Endothelial cell (in vitro differentiated cells): ENCODE measurements around the gene CLCN4. TPM values are rescaled to one million over a fixed set of nuclear protein-coding genes. Genes with fewer than 3 reads are reported as not detected.

Source experiments
- DNase-seq: peaks from one replicate; pipeline ENCODE4 v3.0.0; 2021; ENCODE audit warnings: low spot score
- H3K27ac Mint-ChIP-seq: one replicate; pipeline ENCODE4 v1.8.0; 2021; ENCODE audit warnings: mixed read lengths, inconsistent platforms; ENCODE audit not compliant: unreplicated experiment
- H3K27me3 Mint-ChIP-seq: one replicate; pipeline ENCODE4 v1.8.0; 2021; ENCODE audit warnings: mild to moderate bottlenecking, moderate library complexity, mixed read lengths, inconsistent platforms; ENCODE audit not compliant: unreplicated experiment
- H3K36me3 Mint-ChIP-seq: one replicate; pipeline ENCODE4 v1.8.0; 2021; ENCODE audit warnings: mild to moderate bottlenecking, low read depth, mixed read lengths, inconsistent platforms; ENCODE audit not compliant: unreplicated experiment
- H3K4me1 Mint-ChIP-seq: one replicate; pipeline ENCODE4 v1.8.0; 2021; ENCODE audit warnings: mild to moderate bottlenecking, mixed read lengths, inconsistent platforms; ENCODE audit not compliant: unreplicated experiment
- H3K4me3 Mint-ChIP-seq: one replicate; pipeline ENCODE4 v1.8.0; 2021; ENCODE audit warnings: mild to moderate bottlenecking, mixed read lengths, inconsistent platforms; ENCODE audit not compliant: unreplicated experiment
- H3K9me3 Mint-ChIP-seq: one replicate; pipeline ENCODE4 v1.8.0; 2021; ENCODE audit warnings: mixed read lengths, inconsistent platforms; ENCODE audit not compliant: unreplicated experiment
- total RNA-seq: library from RNA; stranded (reverse); fragmentation: NEBNext Ultra II Directional; extraction: Animal tissue kit (Norgen Biotek cat#: 25700); gene quantifications from one replicate; pipeline ENCODE4 v1.2.1, GENCODE V29; 2021; ENCODE audit not compliant: unreplicated experiment
- TF ChIP-seq, protein P1 (sequence below): fragments of 200-600 bp; sonication (generic); IDR thresholded peaks from one replicate; pipeline ENCODE4 v1.5.0; 2021; ENCODE audit warnings: antibody characterized with exemption; ENCODE audit not compliant: unreplicated experiment

The CLCN4 gene
- total RNA-seq, 1 donor from 2014 or later, result 23.1 TPM

DNA sequence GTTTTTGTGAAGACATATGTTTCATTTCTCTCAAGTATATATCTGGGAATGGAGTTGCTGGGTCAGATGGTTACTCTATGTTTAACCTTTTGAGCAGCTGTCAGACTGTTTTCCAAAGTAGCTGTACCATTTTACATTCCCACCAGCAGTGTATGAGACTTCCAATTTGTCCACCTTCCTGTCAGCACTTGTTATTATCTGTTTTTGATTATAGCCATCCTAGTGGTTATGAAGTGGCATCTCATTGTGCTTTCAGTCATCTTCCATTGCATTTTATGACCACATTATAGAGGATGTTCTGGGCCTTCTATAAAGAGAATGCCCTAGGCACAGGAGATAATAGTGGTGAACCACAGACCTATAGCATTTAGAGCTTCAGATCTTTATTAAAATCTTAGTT, 39.2 kb downstream of the CLCN4 start:
- H3K9me3 Mint-ChIP-seq, result no peaks in the 10 kb centered on the region
- TF ChIP-seq, protein P1, sequence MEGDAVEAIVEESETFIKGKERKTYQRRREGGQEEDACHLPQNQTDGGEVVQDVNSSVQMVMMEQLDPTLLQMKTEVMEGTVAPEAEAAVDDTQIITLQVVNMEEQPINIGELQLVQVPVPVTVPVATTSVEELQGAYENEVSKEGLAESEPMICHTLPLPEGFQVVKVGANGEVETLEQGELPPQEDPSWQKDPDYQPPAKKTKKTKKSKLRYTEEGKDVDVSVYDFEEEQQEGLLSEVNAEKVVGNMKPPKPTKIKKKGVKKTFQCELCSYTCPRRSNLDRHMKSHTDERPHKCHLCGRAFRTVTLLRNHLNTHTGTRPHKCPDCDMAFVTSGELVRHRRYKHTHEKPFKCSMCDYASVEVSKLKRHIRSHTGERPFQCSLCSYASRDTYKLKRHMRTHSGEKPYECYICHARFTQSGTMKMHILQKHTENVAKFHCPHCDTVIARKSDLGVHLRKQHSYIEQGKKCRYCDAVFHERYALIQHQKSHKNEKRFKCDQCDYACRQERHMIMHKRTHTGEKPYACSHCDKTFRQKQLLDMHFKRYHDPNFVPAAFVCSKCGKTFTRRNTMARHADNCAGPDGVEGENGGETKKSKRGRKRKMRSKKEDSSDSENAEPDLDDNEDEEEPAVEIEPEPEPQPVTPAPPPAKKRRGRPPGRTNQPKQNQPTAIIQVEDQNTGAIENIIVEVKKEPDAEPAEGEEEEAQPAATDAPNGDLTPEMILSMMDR, result no peak
- no peak overlapping the region for H3K27ac Mint-ChIP-seq
- peaks cover 4% of the 10 kb centered on the region for H3K4me1 Mint-ChIP-seq
- peaks cover 27% of the 10 kb centered on the region for H3K36me3 Mint-ChIP-seq
- H3K27me3 Mint-ChIP-seq, result peaks cover 3% of the 10 kb centered on the region
- no peak for DNase-seq
- H3K4me3 Mint-ChIP-seq, result no peak overlapping the region

DNA sequence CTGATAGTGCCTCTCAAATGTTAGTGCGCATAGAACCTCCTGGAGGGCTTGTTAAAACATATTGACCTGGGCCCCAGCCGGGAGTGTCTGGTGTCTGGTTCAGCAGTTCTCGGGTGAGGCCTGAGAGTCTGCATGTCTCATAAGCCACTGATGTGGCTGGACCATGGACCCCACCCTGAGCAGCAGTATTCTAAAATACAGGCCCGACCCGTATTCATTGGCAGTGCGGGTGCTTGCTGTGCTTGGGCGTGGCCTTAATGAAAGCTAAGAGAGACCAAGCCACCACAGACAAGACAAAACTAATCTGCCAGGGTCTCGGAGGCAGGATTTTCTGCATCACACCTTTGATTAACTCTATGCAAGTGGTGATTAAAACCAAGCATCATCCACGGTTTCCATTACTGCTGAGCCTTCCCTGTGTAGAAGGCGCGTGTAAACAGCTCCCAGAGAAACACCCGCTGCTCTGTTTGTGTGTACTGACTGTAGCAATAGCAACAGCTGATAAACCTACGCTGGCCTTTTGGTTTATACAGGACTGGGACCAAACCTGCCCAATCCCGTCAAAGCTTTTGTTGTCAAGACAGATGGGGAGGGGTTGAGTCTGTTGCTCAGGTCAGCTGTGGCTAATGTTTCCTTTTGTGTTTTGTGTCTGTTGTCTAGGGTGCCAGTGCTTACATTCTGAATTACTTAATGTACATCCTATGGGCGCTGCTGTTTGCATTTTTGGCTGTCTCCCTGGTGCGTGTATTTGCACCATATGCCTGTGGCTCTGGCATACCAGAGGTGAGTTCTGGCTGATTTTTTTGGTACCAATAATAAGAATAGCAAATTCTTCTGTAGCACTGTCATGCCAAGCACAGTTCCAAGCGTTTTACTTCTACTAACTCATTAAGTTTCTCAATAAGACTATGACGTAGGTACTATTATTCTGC, 40.8 kb downstream of the CLCN4 start:
- H3K27ac Mint-ChIP-seq, result no peak overlapping the region
- H3K4me1 Mint-ChIP-seq, result peaks cover 4% of the 10 kb centered on the region
- peaks cover 21% of the 10 kb centered on the region for H3K36me3 Mint-ChIP-seq
- TF ChIP-seq, protein P1, result no peak
- DNase-seq, result no peak
- H3K4me3 Mint-ChIP-seq, result no peak overlapping the region
- no peaks in the 10 kb centered on the region for H3K9me3 Mint-ChIP-seq
- H3K27me3 Mint-ChIP-seq, result peaks cover 3% of the 10 kb centered on the region

DNA sequence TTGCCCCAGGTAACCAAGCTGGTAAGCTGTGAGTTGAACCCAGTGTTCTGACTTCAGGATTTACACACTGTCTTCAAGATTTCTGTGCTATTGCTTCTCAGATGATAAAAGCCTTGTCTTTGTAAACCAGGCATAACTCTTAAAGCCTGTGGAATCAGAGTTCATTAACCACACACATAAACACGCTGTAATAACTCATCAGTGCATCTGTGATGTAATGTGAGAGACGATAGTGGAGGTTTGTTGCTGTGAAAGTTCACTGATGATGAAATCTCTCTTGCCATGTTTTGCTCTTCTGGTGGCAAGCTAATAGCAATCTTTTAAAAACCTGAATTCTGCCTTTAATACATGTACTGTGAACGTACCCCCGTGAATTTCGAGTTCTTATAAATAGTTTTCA, 41.5 kb downstream of the CLCN4 start:
- peaks cover 1% of the 10 kb centered on the region for H3K4me1 Mint-ChIP-seq
- no peak overlapping the region for H3K4me3 Mint-ChIP-seq
- no peaks in the 10 kb centered on the region for H3K9me3 Mint-ChIP-seq
- peaks cover 3% of the 10 kb centered on the region for H3K27me3 Mint-ChIP-seq
- no peak overlapping the region for H3K27ac Mint-ChIP-seq
- H3K36me3 Mint-ChIP-seq, result peaks cover 14% of the 10 kb centered on the region
- DNase-seq, result no peak
- TF ChIP-seq, protein P1, result no peak

DNA sequence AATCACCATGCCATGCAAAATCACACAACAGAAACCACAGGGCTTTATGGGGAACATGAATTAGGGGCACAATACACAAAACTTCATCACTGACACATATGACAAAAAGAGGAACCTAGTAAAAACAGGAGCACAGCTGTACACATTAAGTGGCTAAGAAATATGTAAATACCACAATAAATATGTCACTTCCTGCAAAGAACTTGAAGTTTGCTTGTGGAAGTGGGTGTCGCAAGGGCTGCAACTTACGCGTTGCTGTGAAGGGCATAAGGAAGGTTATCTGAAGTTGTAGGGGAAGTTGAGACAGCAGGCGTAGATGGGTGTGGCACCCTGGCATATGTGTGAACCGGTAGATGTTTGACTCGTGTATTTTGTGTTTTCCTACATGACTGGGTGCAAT, 42.4 kb downstream of the CLCN4 start:
- H3K4me1 Mint-ChIP-seq, result no peaks in the 10 kb centered on the region
- H3K27me3 Mint-ChIP-seq, result no peaks in the 10 kb centered on the region
- H3K27ac Mint-ChIP-seq, result no peak overlapping the region

More for the DNA sequence above, 42.4 kb downstream of the CLCN4 start:
- DNase-seq, result no peak
- Mint-ChIP-seq H3K4me3 (no peak overlapping the region), H3K36me3 (peaks cover 9% of the 10 kb centered on the region), H3K9me3 (no peaks in the 10 kb centered on the region)
- TF ChIP-seq, protein P1, result no peak
